Cardiac fibroblast (primary cell): Measurements from ENCODE around the gene HOXD8.

Source experiments
- DNase-seq, 2 donors: peaks; one replicate each; pipeline versions ENCODE4 v3.0.0 to v3.0.0-alpha.2; 2010; ENCODE audit warnings: low read depth in 2 of 2
- H3K4me3 ChIP-seq, 2 donors: replicated peaks in 1 of 2; 1 replicate in 1 of 2; 2 replicates in 1 of 2; pipeline ENCODE4 v1.5.1; 2011; ENCODE audit warnings: low read depth in 2 of 2, low read length in 2 of 2, mild to moderate bottlenecking in 2 of 2, moderate library complexity in 1 of 2
- CTCF ChIP-seq: IDR thresholded peaks from one replicate; pipeline ENCODE4 v1.5.1; 2011; ENCODE audit warnings: low read depth, mild to moderate bottlenecking, low read length, inconsistent platforms

Gene HOXD8

GRCh38 chr2:176100547-176101140, 28.9 kb upstream of the HOXD8 start:
- DNase-seq = no peak
- H3K4me3 ChIP-seq = no peak overlapping the region
- TF ChIP-seq CTCF = no peak

- TF ChIP-seq CTCF = no peak
- no peak overlapping the region for H3K4me3 ChIP-seq
- DNase-seq = no peak
These were observed 28.2 kb upstream of the HOXD8 start for GRCh38 chr2:176101216-176101830.

GRCh38 chr2:176101842-176102241, 27.7 kb upstream of the HOXD8 start:
- DNase-seq = no peak
- TF ChIP-seq CTCF = no peak
- no peak overlapping the region for H3K4me3 ChIP-seq

- no peak for DNase-seq
- H3K4me3 ChIP-seq = no peak overlapping the region
- TF ChIP-seq CTCF = no peak
These were observed 27.1 kb upstream of the HOXD8 start for GRCh38 chr2:176102309-176102866.

GRCh38 chr2:176103194-176103593, 26.3 kb upstream of the HOXD8 start:
- no peak for DNase-seq
- no peak for TF ChIP-seq CTCF
- no peak overlapping the region for H3K4me3 ChIP-seq

GRCh38 chr2:176103742-176104315, 25.7 kb upstream of the HOXD8 start:
- TF ChIP-seq CTCF = no peak
- no peak overlapping the region for H3K4me3 ChIP-seq

More at GRCh38 chr2:176103742-176104315, 25.7 kb upstream of the HOXD8 start:
- DNase-seq = no peak
